NCI-H2196 treated with DMSO at 0.1 percent for 48 hours (cell line): ENCODE data around the gene HSF2BP.
"Not testable (repeated sequence)": the region's sequence is repeated elsewhere in the genome, so short reads cannot be mapped to it uniquely, and the experiment has no call there.

Source experiments
- DNase-seq: peaks from one replicate; lab custom pipeline; 2025; ENCODE audit not compliant: unreplicated experiment; lab: John Stamatoyannopoulos, UW

Gene HSF2BP

GRCh38 chr21:43622796-43623195 is 36.5 kb downstream of the HSF2BP start:
- no peak for DNase-seq

- DNase-seq, result no peak
These were observed 39.4 kb downstream of the HSF2BP start for GRCh38 chr21:43619856-43620255.

GRCh38 chr21:43619344-43619743 is 39.9 kb downstream of the HSF2BP start:
- DNase-seq, result no peak

DNA sequence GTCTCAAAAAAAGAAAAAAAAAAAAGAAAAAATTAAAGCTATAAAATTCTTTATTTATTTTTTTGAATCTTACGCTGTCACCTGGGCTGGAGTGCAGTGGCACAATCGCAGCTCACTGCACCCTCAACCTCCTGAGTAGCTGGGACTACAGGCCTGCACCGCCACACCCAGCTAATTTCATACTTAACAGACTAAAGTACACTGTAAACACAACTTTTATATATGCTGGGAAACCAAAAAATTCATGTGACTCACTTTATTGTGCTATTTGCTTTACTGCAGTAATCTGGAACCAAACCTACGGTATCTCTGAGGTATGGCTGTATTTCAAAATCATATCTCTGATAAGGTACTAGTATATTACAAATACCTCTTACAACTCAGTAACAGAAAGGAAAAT is 40.3 kb downstream of the HSF2BP start:
- DNase-seq, result no peak

- not testable (repeated sequence) for DNase-seq
These were observed 42.4 kb downstream of the HSF2BP start for GRCh38 chr21:43616861-43617260.

DNA sequence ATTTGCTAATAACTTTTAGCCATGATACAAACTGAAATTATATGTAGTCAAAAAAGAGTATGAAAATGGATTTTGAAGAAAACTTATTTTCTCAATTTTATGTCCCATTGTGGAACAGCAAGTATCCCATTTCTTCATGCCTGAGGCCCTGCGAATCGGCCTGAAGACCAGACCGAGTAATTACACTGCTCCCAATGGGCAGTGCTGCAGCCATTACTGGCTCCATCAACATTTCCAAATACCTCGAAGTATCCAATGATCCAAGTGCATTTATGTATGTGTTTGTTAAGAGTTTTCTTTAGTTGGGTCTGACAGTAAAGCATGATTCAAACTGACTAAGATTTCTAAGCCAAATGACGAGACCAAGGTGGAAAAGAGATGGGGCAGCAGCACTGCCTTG is 44.4 kb downstream of the HSF2BP start:
- DNase-seq, result no peak

DNA sequence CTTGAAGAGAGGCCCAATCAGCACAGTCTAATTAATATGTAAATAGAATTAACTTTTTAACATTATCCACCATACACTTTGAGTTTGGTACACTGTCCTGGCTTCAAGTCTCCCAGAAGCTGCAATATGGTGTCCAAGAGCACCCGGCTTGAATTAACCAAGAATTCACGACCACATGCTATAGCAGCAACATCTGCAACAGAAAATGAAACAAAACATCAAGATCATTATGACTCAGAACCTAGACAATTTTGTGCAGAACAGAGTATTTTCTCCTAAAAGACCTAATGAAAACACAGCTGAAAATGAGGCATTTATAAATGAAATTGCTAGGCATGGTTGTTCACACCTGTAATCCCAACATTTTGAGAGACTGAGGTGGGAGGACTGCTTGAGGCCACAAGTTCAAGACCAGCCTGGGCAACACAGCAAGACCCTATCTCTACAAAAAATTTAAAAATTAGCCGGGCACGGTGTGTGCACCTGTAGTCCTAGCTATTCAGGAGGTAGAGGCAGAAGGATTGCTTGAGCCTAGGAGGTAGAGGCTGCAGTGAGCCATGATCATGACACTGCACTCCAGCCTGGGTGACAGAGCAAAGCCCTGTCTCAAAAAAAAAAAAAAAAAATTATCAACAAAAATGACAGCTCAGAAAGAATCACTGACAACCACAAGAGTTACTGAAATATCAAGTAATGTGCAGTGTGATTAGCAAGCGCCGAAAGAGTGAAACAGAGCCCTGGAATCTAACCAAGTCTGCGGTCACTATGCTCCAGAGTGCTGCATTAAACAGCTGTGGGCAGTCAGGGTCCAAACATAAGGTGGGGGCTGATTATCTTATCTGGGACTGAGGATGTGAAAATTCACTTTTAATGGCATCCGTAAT is 45.3 kb downstream of the HSF2BP start:
- no peak for DNase-seq

- DNase-seq, result no peak
These were observed 47.5 kb downstream of the HSF2BP start for GRCh38 chr21:43611598-43612369.

GRCh38 chr21:43609501-43610340 is 49.6 kb downstream of the HSF2BP start:
- peak; percentile 85 for DNase-seq

DNA sequence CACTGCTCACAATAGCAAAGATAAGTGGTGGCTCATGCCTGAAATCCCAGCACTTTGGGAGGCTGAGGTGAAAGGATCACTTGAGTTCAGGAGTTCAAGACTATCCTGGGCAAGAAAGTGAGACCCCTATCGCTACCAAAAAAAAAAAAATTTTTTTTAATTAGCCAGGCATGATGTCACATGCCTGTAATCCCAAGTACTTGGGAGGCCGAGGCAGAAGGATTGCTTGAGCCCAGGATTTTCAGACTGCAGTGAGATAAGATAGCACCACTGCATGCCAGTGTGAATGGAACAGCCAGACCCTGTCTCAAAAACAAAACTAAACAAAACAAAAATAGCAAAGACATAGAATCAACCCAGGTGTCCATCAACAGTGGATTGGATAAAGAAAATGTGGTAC is 50.6 kb downstream of the HSF2BP start:
- DNase-seq, result no peak

DNA sequence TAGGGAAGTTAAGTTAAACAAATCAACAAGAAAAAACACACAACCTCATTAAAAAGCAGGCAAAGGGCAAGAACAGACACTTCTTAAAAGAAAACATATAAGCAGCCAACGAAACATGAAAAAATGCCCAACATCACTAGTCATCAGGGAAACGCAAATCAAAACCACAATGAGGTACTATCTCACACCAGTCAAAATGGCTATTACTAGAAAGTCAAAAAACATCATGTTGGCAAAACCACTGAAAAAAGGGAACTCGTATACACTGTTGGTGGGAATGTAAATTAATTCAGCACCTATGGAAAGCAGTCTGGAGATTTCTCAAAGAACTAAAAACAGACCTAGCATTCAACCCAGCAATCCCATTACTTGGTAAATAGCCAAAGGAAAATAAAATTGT is 51.1 kb downstream of the HSF2BP start:
- no peak for DNase-seq

DNA sequence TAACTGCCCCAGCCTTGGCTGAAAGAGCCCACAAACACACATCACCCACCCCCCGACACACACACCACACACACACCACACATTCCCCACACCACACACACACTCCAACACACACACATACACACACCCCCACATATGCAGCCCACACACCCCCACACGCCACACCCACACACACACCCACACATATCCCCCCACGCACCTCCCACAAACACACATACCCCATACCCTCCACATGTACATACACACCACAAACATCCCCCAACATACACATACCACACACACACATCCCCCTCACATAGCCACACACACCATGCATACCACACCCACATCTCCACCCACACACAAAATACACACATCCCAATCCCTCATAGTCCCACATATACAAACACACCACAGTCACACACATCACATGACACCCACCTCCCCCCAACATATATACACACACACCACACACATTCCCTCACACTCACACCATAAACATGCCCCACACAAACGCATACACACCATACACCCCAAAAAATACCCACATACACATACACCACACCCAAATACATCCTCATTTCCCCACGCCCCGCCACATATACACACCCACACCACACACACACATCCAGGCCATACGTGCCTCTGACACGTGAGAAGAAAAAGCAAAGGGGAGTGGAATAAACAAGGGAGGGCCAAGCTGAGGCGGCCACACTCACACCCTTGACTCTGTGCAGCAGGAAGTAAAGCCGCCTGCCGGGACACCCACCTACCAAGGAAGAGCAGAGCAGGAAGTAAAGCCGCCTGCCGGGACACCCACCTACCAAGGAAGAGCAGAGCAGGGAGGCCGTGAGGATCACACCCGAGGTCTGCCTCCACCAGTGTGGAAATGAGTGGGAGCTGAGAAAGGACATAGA is 53.7 kb downstream of the HSF2BP start:
- no peak for DNase-seq

DNA sequence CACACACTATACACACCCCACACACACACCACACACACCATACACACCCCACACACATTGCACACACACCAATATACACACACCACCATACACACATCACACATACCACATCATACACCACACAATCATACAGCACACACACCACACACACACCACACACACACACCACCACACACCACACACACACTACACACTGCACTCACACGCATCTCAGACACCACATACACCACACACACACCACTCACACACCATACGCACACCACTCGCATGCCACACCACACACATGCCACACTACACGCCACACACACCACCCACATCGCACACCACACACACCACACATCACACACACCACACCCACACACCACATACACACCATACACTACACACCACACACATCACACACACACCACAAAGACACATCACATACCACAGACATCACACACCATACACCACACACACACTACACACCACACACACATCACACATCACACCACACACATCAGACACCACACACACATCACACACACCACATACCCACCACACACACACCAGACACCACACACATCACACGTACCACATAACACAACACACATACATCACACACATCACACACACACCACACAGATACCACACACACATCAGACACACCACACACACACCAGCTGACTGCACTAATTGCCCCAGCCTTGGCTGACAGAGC is 54.6 kb downstream of the HSF2BP start:
- DNase-seq, result no peak

- no peak for DNase-seq
These were observed 55.4 kb downstream of the HSF2BP start for GRCh38 chr21:43603641-43604504.

- no peak for DNase-seq
These were observed 56.1 kb downstream of the HSF2BP start for GRCh38 chr21:43603233-43603626.

- no peak for DNase-seq
These were observed 56.7 kb downstream of the HSF2BP start for GRCh38 chr21:43602266-43603232.

GRCh38 chr21:43600642-43601402 is 58.5 kb downstream of the HSF2BP start:
- DNase-seq, result no peak
